HG03135 (cell line): ENCODE results near the gene ZNHIT2.
"Not testable (repeated sequence)": the region's sequence is repeated elsewhere in the genome, so short reads cannot be mapped to it uniquely, and the experiment has no call there.

ENCODE experiments used
- ATAC-seq: cut with Tn5 transposase; IDR thresholded peaks from one replicate; pipeline ENCODE4 v1.9.1; 2021; ENCODE audit warnings: mild to moderate bottlenecking, moderate library complexity; ENCODE audit not compliant: unreplicated experiment

Gene ZNHIT2

DNA sequence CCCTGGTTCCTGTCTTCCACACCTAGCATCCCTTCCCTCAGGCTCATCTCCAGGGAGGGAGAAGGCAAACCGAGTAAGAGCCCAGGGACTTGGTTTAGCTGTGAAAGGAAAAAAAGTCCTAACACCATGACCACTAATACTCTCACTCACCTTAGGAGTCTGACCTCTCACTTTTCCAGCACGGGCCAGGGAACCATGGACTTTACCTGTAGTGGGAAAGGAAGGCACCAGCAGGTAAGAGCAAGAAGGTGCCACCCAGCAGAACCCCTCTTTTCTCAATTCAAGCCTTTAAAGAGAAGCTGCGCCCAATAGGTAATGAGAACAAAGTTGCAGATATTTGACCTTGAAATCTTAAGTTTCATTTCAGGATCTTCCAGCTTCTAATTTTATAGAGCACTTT lies 3.3 kb upstream of the ZNHIT2 start:
- ATAC-seq, result no peak

DNA sequence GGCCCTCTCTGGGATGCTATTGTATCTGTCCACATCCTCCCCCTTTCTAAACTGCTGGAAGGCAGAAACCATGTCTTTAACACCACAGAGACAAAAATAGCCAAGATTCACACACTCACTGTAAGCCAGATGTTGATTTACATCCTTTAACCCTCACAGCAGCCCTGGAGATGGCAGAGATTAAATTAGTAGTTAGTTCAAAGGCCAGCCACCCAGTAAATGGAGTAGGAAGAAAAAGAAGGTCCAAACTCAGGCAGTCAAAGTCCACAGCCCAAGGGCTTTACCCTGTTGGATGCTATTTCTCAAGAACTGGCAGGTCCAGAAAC lies 2.1 kb upstream of the ZNHIT2 start:
- no peak for ATAC-seq

DNA sequence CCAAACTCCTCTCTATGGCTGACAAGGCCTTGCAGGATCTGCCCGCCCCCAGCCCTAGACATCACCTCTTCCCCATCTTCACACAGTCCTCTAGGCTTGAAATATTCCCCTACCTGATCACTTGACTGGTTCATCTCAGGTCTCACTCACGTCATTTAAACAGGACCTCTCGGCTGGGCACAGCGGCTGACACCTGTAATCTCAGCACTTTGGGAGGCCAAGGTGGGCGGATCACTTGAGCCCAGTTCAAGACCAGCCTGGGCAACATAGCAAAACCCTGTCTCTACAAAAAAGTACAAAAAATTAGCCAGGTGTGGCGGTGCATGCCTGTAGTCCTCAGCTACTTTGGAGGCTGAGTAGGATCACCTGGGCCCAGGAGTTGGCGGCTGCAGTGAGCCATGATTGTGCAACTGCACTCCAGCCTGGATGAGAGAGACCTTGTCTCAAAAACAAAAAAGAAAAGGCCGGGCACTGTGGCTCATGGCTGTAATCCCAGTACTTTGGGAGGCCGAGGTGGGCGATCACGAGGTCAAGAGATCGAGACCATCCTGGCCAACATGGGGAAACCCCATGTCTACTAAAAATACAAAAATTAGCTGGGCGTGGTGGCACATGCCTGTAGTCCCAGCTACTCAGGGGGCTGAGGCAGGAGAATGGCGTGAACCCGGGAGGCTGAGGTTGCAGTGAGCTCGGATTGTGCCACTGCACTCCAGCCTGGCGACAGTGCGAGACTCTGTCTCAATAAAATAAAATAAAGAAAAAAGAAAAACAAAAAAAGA lies 1.6 kb upstream of the ZNHIT2 start:
- not testable (repeated sequence) for ATAC-seq

DNA sequence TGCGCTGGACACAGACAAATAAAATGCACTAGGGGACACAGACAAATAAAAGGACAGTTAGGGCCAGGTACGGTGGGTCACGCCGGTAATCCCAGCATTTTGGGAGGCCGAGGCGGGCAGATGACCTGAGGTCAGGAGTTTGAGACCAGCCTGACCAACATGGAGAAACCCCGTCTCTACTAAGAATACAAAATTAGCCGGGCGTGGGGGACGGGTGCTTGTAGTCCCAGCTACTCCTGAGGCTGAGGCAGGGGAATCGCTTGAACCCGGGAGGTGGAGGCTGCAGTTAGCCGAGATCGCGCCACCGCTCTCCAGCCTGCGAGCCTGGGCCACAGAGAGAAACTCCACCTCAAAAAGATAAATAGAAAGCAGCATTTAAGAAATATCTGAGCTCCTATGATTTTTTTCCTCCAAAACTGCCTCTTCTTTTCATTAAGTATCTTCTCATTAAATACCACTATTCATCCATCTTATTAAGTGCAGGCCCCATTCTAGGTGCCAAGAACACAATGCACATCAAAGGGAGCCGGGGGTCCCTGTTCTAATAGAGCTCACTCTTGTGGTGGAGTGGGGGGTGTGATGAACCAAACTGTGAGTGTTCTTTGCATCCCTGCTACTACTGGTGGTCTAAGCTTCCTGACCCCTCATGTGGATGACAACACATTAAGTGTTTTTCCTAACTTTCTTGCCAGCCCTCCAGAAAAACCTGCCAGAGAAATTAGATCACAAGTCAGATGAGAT lies 766 bp upstream of the ZNHIT2 start:
- no peak for ATAC-seq

DNA sequence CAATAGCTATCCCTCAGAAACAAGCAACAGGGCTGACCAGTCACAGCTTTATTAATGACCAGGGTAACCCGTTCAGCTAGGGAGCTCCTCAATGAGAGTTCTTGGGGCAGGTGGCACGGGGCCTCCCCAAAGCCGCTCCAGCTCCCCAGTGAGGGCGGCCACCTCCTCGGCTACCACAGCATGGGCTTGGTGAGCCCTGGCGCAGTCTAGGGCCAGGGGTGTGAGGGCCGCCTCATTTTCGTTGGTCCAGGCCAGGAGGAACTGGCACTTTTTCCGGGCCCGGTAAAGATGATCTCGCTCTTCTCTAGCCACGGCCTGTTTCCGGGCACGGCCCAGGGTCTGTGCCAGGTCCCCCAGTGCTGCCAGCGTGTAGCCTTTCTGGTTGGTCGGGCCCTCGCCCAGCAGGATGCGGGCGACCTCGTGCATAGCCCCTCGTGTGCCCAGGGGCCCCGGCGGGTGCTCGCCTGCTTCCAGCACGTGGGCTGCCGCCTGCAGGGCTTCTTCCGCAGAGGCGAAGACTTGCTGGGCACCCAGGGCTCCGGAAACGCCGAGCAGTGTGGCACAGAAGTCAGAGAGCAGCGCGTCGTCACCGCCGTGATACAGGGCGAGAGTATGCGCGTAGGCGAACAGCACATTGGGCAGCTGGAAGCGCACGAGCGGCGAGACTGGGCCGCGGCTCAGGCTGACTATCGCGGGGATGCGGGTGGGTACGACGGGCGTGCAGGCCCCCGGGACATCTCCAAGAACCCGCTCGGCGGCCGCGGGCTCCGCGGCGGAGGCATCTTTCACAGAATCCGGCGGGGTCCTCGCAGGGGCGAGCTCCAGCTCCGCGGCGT lies 913 bp downstream of the ZNHIT2 start:
- ATAC-seq, result no peak

DNA sequence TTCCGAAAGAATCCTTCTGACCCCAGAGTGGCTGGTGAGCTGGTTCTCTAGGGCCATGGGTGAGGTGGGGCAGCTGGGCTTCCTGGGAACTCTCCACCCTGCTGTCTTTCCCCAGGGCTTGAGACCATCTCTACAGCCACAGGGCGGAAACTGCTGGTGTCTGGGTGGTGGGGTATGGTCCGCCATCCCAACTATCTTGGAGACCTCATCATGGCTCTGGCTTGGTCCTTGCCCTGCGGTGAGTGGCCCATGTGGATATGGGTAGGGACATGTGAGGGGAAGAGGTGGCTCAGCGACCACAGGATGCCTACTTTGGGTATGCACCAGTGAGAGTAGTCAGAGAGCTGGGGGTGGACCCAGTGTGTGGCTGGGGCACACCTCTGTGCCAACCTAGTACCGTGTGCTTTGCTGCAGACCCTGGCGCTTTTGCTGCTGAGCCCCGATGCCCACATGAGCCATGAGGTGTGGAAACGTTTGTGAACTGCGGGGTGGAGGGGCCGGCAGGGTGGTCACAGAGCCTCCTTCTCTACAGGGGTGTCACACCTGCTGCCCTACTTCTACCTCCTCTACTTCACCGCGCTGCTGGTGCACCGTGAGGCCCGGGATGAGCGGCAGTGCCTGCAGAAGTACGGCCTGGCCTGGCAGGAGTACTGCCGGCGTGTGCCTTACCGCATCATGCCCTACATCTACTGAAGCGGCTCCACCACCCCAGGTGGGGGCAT lies 2.0 kb downstream of the ZNHIT2 start:
- no peak for ATAC-seq

DNA sequence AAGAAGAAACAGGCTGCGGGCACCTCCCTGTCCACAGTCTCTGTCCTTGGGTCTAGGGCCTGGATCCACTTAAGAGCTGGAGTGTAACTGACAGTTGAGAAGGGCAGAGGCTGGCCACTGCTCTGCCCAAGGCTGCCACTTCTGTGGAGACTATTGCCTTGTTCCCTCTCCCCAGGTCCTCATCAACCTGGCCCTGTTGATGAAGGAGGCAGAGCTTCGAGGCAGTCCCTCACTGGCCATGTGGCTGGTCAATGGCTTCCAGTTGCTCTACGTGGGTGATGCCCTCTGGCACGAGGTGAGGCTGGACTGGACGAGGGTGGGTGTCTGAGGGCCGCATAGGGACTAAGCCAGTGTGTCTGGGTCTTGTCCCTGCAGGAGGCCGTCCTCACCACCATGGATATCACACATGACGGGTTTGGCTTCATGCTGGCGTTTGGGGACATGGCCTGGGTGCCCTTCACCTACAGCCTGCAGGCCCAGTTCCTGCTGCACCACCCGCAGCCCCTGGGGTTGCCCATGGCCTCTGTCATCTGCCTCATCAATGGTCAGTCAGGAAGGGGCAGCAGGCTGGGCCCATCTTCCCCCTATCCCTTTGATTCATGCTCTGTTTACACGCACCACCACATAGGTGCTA lies 2.8 kb downstream of the ZNHIT2 start:
- no peak for ATAC-seq

DNA sequence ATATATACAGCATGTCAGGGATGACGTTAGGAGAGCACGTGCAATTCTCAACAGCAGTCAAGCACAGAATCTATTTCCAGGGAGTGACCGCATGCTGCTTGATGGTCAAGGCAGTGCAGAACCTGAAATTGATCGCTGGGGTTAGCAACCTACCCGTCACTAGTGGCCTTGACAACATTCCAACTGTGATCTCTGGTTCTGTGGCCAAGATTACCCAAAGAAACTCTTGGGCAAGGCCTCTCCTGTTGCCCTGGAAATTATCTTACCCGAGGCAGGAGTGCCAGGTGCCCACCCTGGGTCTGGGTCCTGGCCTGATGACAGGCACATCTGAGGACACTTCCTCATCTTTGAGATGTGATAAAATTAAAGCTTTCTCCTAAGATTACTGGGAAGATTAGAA lies 3.7 kb downstream of the ZNHIT2 start:
- ATAC-seq, result no peak

DNA sequence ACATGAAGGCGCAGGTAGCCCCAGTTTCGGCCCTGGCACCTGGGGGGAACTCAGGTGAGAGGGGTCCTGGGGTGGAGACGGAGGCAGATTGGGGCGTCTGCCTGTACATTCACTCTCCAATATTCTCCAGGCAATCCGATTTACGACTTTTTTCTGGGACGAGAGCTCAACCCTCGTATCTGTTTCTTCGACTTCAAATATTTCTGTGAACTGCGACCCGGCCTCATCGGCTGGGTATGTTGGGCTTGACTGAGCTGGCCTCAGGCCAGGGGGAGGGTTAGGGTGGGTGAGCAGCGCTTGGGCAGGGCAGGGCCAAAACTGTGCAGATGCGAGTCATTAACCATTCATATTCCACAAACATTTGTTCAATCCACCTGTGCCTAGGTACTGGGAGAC lies 4.1 kb downstream of the ZNHIT2 start:
- no peak for ATAC-seq

DNA sequence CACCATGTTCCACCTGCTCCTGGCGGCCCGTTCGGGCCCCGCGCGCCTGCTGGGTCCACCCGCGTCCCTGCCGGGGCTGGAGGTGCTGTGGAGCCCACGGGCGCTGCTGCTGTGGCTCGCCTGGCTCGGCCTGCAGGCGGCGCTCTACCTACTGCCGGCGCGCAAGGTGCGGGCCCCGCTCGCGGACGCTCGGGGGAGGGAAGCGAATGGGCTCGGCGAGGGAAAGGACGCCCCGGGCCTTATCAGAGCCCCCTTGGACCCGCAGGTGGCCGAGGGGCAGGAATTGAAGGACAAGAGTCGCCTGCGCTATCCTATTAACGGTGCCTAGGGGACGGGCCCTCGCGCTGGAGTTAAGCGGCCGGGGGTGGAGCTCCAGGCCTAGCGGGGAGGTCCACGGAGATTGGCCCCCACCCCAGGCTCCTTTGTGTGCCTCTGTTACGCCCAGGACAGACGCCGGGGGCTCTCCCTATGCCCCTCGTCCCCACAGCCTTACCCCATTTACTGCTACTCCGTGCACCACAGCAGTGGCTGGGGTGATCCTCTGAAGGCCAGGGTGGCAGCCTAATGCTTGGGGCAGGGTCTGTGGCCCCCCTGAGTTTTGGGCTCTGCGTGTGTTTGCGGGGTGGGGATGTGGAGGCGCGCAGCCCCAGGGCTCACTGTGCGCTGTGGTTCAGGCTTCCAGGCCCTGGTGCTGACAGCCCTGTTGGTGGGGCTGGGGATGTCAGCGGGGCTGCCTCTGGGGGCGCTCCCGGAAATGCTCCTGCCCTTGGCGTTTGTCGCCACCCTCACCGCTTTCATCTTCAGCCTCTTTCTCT lies 4.7 kb downstream of the ZNHIT2 start:
- ATAC-seq, result no peak

DNA sequence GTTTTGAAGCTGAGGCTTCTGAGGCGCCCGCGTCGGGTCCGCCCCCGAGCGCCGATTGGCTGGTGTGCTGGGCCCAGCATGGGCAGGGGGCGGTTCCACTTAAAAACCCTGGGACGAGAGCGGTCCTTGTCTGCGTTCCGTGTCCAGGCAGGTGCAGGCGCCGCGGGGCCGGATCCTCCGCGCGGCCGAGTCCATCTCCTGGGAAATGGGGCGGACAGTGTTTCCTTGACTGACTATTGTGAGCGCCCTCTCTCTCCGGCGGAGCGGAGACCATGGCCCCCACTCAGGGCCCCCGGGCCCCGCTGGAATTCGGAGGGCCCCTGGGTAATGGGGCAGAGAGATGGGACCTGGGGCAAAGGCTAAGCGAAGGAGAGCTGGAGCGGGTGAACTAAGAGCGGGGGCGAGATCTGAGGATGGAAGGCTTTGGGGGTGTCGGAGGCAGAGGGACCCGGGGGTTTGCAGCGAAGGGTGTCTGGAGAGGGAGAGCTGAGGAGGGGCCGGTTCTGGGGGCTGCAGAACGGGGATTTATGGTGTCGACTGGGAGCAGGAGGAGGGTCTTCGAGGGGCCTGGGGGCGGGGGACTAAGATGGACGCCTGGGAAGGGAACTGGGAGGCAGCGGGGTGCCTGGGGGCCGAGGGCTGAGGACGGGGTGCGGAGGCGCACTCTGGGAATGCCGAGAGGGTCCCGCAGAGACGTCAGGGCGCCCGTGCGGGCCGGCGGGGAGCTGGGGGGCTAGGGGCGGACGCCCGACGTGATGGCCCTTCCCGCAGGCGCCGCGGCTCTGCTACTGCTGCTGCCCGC lies 5.6 kb downstream of the ZNHIT2 start, which contains the start of gene TM7SF2:
Gene TM7SF2 (plus strand): TSS at position 129 of the 802 bp plus-strand sequence. CDS start 144 bp downstream, at position 273.
- peak; percentile 57 for ATAC-seq

DNA sequence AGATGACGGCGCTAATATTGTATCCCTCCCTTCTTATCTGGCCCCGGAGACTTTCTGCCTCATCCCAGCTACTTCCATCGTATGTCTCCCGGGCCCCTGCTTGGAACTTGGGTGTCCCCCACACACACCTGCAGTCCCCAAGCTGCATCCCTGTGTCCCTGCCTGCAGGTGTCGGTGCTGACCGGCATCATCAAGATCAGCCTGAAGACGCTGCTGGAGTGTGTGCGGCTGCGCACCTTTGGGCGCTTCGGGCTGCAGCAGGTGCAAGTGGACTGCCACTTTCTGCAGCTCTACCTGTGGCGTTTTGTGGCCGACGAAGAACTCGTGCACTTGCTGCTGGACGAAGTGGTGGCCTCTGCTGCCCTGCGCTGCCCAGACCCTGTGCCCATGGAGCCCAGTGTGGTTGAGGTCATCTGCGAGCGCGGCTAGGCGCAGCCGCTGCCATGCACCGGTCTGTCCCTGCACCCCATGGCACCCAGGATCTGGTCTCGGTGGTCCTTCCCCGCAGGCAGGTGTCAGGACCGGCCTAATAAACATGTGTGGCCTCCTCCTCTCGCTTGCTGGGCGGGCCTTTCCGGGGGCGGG lies 6.2 kb downstream of the ZNHIT2 start:
- no peak for ATAC-seq

DNA sequence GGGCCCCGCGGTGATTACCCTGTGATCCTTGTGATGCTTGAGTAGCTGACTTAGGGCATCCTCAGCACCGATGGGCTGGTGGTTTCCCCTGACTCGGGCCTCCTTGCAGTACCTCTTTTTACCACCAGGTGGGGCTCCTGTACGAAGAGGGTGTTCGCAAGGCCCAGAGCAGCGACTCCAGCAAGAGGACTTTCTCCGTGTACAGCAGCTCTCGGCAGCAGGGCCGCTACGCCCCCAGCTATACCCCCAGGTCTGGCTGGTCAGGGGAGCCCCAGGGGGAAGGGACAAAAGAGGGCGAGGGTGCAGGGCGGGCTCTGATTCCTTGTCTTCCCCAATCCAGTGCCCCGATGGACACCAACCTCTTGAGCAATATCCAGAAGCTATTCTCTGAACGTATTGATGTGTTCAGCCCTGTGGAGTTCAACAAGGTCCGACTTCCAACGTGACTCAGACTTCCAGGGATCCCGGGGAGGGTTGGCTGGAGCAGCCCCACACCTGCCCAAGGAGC lies 7.1 kb downstream of the ZNHIT2 start:
- no peak for ATAC-seq

DNA sequence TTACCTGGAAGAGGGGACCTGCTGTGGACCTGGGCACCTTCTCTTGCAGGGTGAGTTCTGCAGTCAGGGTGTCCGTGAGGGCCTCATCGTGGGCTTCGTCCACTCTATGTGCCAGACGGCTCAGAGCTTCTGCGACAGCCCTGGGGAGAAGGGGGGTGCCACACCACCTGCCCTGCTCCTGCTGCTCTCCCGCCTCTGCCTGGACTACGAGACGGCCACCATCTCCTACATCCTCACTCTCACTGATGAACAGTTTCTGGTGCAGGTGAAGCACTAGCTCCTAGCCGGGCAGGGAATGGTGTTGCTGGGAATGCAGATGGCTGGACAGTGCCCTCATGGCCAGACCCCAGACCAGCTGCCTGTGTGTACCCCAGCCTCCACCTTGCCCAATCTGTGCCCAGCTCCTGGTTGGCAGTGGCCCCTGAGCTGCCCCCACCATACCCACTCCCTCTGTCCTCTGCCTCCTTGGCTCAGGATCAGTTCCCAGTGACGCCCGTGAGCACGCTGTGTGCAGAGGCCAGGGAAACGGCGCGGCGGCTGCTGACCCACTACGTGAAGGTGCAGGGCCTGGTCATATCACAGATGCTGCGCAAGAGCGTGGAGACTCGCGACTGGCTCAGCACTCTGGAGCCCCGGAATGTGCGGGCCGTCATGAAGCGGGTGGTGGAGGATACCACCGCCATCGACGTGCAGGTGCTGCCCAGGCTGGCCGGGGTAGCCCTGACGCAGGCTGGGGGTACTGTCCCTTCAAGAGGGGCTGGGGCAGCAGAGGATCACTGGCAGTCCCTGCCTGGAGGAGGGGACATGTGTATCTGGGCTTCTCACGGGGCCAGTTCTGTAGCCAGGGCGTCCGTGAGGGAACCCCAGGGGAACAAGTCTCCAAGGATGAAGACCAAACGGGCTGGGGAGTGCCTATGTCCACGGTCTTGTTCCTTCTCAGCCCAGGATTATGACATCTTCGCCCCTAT lies 8.0 kb downstream of the ZNHIT2 start:
- no peak for ATAC-seq

DNA sequence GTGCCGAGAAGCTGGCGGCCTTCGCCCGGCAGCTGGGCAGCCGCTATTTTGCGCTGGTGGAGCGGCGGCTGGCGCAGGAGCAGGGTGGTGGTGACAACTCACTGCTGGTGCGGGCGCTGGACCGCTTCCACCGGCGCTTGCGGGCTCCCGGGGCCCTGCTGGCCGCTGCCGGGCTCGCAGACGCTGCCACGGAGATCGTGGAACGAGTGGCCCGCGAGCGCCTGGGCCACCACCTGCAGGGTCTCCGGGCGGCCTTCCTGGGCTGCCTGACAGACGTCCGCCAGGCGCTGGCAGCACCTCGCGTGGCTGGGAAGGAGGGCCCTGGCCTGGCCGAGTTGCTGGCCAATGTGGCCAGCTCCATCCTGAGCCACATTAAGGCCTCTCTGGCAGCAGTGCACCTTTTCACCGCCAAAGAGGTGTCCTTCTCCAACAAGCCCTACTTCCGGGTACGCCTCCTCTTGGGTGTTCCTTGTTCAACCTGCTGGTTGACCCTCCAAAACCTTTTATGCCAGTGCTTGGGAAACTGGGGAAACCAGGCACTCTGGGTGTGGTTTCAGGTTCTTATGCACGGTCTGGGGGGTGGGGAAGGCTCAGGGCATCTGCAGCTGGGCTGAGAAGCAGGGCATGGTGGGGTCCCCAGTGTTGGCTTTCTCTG lies 8.9 kb downstream of the ZNHIT2 start:
- no peak for ATAC-seq

DNA sequence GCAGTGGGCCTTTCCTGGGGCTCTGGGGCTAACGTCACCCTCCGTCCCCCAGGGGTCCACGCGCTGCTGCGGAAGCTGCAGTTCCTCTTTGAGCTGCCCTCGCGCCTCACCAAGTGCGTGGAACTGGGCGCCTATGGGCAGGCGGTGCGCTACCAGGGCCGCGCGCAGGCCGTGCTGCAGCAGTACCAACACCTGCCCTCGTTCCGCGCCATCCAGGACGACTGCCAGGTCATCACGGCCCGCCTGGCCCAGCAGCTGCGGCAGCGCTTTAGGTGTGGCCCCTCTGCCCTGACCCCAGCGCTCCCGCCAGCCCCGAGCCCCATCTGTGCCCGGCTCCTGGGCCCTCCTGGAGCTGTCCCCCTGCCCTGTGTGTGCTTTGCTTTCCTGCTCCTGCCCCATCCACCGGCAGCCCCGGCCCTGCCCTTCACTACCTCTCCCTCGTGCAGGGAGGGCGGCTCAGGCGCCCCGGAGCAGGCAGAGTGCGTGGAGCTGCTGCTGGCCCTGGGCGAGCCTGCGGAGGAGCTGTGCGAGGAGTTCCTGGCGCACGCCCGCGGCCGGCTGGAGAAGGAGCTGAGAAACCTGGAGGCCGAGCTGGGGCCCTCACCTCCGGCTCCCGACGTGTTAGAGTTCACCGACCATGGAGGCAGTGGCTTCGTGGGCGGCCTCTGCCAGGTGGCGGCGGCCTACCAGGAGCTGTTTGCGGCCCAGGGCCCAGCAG lies 9.6 kb downstream of the ZNHIT2 start:
- ATAC-seq, result no peak
